HG03520 (cell line): ENCODE measurements around the gene ZBTB5.

Experiments
- ATAC-seq: cut with Tn5 transposase; IDR thresholded peaks from one replicate; pipeline ENCODE4 v1.9.1; 2021; ENCODE audit warnings: mild to moderate bottlenecking, moderate library complexity; ENCODE audit not compliant: unreplicated experiment

Gene ZBTB5

GRCh38 chr9:37453827-37454226 lies 11.4 kb downstream of the ZBTB5 start:
- ATAC-seq = no peak

- no peak for ATAC-seq
Measured at GRCh38 chr9:37452611-37453010, 12.6 kb downstream of the ZBTB5 start.

GRCh38 chr9:37451628-37452027 lies 13.6 kb downstream of the ZBTB5 start:
- no peak for ATAC-seq

- ATAC-seq = no peak
Measured at GRCh38 chr9:37449862-37450632, 15.2 kb downstream of the ZBTB5 start.

GRCh38 chr9:37447111-37447510 lies 18.1 kb downstream of the ZBTB5 start:
- no peak for ATAC-seq

- no peak for ATAC-seq
Measured at GRCh38 chr9:37446401-37446800, 18.8 kb downstream of the ZBTB5 start.

- no peak for ATAC-seq
Measured at GRCh38 chr9:37445832-37446231, 19.4 kb downstream of the ZBTB5 start.

- no peak for ATAC-seq
Measured at GRCh38 chr9:37444890-37445289, 20.4 kb downstream of the ZBTB5 start.

- ATAC-seq = no peak
Measured at GRCh38 chr9:37443566-37443965, 21.7 kb downstream of the ZBTB5 start.

GRCh38 chr9:37442556-37442955 lies 22.7 kb downstream of the ZBTB5 start:
- no peak for ATAC-seq

GRCh38 chr9:37441776-37442370 lies 23.4 kb downstream of the ZBTB5 start:
- ATAC-seq = no peak

- ATAC-seq = no peak
Measured at GRCh38 chr9:37438359-37438758, 26.9 kb downstream of the ZBTB5 start.

GRCh38 chr9:37437621-37438020 lies 27.6 kb downstream of the ZBTB5 start:
- ATAC-seq = no peak

- no peak for ATAC-seq
Measured at GRCh38 chr9:37437010-37437409, 28.2 kb downstream of the ZBTB5 start.

GRCh38 chr9:37436540-37436939 lies 28.7 kb downstream of the ZBTB5 start:
- no peak for ATAC-seq

- ATAC-seq = no peak
Measured at GRCh38 chr9:37433867-37434371, 31.3 kb downstream of the ZBTB5 start.

GRCh38 chr9:37432020-37432419 lies 33.2 kb downstream of the ZBTB5 start:
- ATAC-seq = no peak

GRCh38 chr9:37430841-37431597 lies 34.2 kb downstream of the ZBTB5 start:
- no peak for ATAC-seq

GRCh38 chr9:37429441-37430285 lies 35.6 kb downstream of the ZBTB5 start:
- no peak for ATAC-seq

- no peak for ATAC-seq
Measured at GRCh38 chr9:37428345-37428744, 36.9 kb downstream of the ZBTB5 start.

- no peak for ATAC-seq
Measured at GRCh38 chr9:37426846-37427245, 38.4 kb downstream of the ZBTB5 start.
